HepG2 (cell line): ENCODE measurements around the gene YIPF2. TPM values are rescaled to one million over a fixed set of nuclear protein-coding genes. Genes with fewer than 3 reads are reported as not detected.
A peak's percentile ranks its signal among the peaks of the same experiment; 100 is the strongest.

Source experiments
- RBM22 ChIP-seq: fragments of 200-400 bp; formaldehyde crosslinking; optimal IDR thresholded peaks from 2 replicates; pipeline ENCODE3; 2017; ENCODE audit warnings: mild to moderate bottlenecking, low read length, moderate library complexity
- RCOR2 ChIP-seq: IDR thresholded peaks from 2 replicates; pipeline ENCODE4 v1.6.1; 2016; ENCODE audit warnings: missing biosample characterization, missing genetic modification reagents
- SMC3 ChIP-seq: IDR thresholded peaks from 2 replicates; pipeline ENCODE4 v1.6.1; 2011; ENCODE audit warnings: low read length, improper control_type of control experiment
- ZMYM3 ChIP-seq: sonication (generic); formaldehyde crosslinking; IDR thresholded peaks from 2 replicates; pipeline ENCODE4 v1.5.1; 2020; ENCODE audit warnings: mild to moderate bottlenecking, missing genetic modification reagents
- ZNF205 ChIP-seq: IDR thresholded peaks from 2 replicates; pipeline ENCODE4 v1.6.1; 2018; ENCODE audit warnings: missing biosample characterization, missing genetic modification reagents
- ZNF382 ChIP-seq: sonication (generic); formaldehyde crosslinking; IDR thresholded peaks from 2 replicates; pipeline ENCODE4 v1.5.0; 2020; ENCODE audit warnings: missing genetic modification reagents, mild to moderate bottlenecking, borderline replicate concordance
- ZNF713 ChIP-seq: sonication (generic); formaldehyde crosslinking; IDR thresholded peaks from 2 replicates; pipeline ENCODE4 v1.4.0; 2020; ENCODE audit warnings: mild to moderate bottlenecking, missing genetic modification reagents
- ZNF773 ChIP-seq: sonication (generic); formaldehyde crosslinking; IDR thresholded peaks from 2 replicates; pipeline ENCODE4 v1.4.0; 2020; ENCODE audit warnings: missing genetic modification reagents, borderline replicate concordance
- ZSCAN22 ChIP-seq: sonication (generic); formaldehyde crosslinking; IDR thresholded peaks from 2 replicates; pipeline ENCODE4 v1.4.0; 2020; ENCODE audit warnings: mild to moderate bottlenecking, missing genetic modification reagents
- polyA plus RNA-seq, 8 experiments: library from polyadenylated mRNA; depleted of rRNA in 3 of 8; stranded (reverse) in 7 of 8; unstranded in 1 of 8; fragments of >200 nt; fragmentation: Illumina TruSeq in 4 of 8; extraction: Trizol in 4 of 8; gene quantifications; 2 replicates each; pipeline versions ENCODE4 v1.2.1 to v1.2.3, GENCODE V29; 2011 to 2016; ENCODE audit warnings: low read depth in 4 of 8, missing spikeins in 1 of 8, mixed read lengths in 1 of 8; ENCODE audit not compliant: insufficient read depth in 1 of 8
- total RNA-seq, 5 experiments: library from RNA; depleted of rRNA; stranded (reverse); fragments of >200 nt; fragmentation: Illumina TruSeq; extraction: Trizol; gene quantifications; 2 replicates each; pipeline ENCODE4 v1.2.3, GENCODE V29; 2016; ENCODE audit warnings: low read depth in 1 of 5
- TF ChIP-seq, protein P1 (sequence below): sonication (generic); formaldehyde crosslinking; IDR thresholded peaks from 2 replicates; pipeline ENCODE4 v1.4.0; 2020; ENCODE audit warnings: mild to moderate bottlenecking, missing genetic modification reagents

The YIPF2 gene
- total and polyA plus RNA-seq, 2 of the 13 experiments (the other 11 are each of a cell fraction or from before 2014, with no cell fraction given): 37.3 to 53.2 TPM

DNA sequence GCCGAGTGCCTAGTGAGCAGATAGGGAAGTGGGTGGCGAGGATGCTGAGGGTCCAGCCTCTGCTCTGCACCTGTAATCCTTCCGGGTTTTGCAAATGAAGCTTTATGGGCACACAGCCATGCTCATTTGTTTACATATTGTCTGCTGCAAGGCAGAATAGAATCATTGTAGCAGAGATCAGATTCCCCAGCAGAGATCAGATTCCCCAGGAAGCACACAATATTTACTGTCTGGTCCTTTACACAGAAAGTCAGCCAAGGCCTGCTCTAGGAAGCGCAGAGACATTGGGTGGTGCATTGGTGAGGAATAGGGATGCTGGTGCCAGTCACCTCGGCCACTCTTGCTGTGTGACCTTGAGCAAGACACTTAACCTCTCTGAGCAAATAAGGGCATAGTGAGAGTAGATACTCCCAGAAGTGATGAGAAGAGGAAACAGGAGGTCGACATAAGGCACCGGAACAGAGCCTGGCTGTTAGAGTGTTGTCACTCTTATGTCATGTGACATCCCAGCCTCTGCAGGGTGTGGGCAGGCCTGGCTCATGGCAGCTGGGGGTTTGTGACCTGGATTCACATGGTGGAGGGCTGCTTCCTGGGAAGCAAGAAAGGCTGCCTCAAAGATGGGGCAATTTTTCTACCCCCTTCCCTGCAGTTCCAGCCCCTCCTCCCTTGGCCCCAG, 31.4 kb downstream of the YIPF2 start (continued):
- TF ChIP-seq ZMYM3 (CRISPR knock-in tag) (peak; percentile 86), ZNF205 (CRISPR knock-in tag) (peak; percentile 41; the same call in 1 of the 2 replicates), RCOR2 (CRISPR knock-in tag) (0 out of 2 replicates have a peak, but pooled peaks have one; percentile 27), ZNF773 (no peak), RBM22 (peak; percentile 66), ZNF713 (CRISPR knock-in tag) (no peak), ZNF382 (CRISPR knock-in tag) (no peak), SMC3 (no peak), ZSCAN22 (CRISPR knock-in tag) (no peak)
- TF ChIP-seq, protein P1, sequence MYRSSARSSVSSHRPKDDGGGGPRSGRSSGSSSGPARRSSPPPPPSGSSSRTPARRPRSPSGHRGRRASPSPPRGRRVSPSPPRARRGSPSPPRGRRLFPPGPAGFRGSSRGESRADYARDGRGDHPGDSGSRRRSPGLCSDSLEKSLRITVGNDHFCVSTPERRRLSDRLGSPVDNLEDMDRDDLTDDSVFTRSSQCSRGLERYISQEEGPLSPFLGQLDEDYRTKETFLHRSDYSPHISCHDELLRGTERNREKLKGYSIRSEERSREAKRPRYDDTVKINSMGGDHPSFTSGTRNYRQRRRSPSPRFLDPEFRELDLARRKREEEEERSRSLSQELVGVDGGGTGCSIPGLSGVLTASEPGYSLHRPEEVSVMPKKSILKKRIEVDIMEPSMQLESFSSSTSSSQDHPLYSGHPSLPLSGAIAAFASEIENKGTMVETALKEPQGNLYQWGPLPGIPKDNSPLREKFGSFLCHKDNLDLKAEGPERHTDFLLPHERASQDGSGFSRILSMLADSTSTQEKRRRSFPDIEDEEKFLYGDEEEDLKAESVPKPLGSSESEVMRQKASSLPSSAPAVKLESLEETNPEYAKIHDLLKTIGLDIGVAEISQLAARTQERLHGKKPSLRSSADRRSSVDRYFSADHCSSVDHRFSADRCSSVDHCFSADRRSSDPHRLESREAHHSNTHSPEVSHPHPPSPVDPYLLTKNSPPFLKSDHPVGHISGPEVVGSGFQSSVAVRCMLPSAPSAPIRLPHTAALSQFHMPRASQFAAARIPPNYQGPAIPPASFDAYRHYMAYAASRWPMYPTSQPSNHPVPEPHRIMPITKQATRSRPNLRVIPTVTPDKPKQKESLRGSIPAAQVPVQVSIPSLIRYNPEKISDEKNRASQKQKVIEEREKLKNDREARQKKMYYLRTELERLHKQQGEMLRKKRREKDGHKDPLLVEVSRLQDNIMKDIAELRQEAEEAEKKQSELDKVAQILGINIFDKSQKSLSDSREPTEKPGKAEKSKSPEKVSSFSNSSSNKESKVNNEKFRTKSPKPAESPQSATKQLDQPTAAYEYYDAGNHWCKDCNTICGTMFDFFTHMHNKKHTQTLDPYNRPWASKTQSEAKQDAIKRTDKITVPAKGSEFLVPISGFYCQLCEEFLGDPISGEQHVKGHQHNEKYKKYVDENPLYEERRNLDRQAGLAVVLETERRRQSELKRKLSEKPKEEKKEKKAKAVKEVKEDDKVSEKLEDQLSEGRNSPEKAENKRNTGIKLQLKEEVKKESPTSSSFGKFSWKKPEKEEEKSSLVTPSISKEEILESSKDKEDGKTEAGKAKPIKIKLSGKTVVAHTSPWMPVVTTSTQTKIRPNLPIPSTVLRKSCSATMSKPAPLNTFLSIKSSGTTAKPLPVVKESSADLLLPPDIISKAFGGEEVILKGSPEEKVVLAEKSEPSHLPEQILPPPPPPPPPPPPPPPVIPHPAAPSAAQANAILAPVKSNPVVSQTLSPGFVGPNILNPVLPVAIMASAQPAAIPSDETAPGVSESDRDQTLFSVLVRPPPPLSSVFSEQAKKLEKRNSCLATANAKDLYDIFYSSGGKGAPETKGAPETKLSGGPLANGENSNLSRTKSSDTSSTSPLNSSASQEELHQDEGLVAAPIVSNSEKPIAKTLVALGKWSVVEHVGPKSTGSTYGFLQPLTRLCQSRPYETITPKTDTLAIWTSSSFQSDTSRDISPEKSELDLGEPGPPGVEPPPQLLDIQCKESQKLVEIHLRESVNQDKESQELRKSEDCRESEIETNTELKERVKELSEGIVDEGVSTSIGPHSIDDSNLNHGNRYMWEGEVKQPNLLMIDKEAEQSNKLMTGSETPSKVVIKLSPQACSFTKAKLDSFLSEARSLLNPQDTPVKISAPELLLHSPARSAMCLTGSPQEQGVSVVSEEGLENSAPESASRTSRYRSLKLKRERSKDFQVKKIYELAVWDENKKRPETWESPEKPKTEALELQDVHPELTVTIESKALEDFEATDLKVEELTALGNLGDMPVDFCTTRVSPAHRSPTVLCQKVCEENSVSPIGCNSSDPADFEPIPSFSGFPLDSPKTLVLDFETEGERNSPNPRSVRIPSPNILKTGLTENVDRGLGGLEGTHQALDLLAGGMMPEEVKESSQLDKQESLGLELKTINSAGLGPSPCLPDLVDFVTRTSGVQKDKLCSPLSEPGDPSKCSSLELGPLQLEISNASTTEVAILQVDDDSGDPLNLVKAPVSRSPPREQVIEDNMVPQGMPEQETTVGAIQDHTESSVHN: no peak
- TF ChIP-seq, all 625 proteins: peak for 6
